Measurements from ENCODE around the gene MEIS2.

The MEIS2 gene

DNA sequence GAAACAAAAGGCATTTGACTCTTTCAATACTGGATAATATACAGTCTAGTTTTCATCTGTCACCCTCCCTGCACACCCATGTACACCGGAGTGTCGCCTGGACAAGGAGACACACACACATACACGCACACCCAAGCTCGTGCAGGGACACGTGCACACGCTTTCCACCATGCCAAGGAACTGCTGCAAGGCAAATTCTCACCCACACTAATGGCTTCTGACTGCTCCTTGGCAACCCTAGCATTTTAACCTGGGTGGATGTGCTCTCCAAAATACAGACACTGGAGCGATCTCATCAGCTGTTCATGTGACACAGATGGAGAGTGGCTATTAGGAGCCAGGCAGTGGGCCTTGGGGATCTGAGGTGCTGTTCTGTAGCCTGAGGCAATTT, 61.6 kb downstream of the MEIS2 start:
- Mint-ChIP-seq H3K9me3 (no peaks in the 10 kb centered on the region), H3K36me3 (ENCODE audit: low read depth) (peaks cover 74% of the 10 kb centered on the region), H3K27me3 (ENCODE audit: low read depth) (no peaks in the 10 kb centered on the region), H3K4me1 (peaks cover 48% of the 10 kb centered on the region), H3K4me3 (peak overlapping the region in 1 of 3 experiments; percentile 18), H3K27ac (peak overlapping the region; percentile 57 to 76 (median 65))
- TF ChIP-seq, protein P1, sequence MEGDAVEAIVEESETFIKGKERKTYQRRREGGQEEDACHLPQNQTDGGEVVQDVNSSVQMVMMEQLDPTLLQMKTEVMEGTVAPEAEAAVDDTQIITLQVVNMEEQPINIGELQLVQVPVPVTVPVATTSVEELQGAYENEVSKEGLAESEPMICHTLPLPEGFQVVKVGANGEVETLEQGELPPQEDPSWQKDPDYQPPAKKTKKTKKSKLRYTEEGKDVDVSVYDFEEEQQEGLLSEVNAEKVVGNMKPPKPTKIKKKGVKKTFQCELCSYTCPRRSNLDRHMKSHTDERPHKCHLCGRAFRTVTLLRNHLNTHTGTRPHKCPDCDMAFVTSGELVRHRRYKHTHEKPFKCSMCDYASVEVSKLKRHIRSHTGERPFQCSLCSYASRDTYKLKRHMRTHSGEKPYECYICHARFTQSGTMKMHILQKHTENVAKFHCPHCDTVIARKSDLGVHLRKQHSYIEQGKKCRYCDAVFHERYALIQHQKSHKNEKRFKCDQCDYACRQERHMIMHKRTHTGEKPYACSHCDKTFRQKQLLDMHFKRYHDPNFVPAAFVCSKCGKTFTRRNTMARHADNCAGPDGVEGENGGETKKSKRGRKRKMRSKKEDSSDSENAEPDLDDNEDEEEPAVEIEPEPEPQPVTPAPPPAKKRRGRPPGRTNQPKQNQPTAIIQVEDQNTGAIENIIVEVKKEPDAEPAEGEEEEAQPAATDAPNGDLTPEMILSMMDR (IDR thresholded peaks at IDR 0.05; ENCODE audit: unreplicated experiment in 3 of 3): no peak

DNA sequence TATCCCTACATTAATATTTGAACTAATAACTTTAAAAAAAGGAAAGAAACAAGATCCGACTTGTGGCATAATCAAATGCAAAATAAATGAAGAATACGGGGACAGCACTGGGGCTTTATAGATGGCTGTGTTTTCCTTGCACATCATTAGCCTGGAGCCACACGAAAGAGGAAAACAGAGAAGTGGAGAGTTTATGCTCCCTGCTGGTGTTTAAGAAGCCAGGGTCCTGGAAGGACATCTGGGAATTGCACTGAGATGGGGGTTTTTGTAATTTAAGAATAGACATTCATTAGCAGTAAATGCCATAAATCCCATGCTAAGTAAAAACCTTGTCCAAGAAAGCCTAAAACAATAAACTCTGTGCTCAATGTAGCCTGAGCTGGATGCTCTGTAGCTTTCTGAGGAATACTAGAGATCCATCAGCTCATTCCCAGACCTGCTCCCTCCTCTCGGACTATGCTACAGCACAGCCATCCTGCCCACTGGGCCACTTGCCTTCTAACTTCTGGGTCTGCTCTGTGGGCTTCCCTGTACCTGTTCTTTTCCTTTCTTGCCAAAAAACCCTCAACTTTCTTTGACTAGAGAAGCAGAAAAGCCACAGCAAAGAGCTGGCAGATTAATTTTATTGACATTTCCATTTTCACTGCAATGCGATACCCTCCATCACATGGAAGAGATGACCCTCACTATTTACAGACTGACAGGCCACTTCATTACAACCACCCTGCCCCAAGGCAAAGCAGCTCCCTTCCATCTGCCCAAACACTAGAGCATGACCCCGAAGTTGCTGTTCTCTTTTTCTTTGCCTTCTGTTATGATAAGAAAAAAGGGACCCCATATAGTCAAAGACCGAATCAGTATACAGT, 62.3 kb downstream of the MEIS2 start:
- Mint-ChIP-seq H3K27ac (peak overlapping the region; percentile 57 to 76 (median 65)), H3K36me3 (ENCODE audit: low read depth) (peaks cover 72% of the 10 kb centered on the region), H3K4me3 (peak overlapping the region in 2 of 3 experiments; percentile 18 to 20), H3K9me3 (no peaks in the 10 kb centered on the region), H3K4me1 (peaks cover 50% of the 10 kb centered on the region), H3K27me3 (ENCODE audit: low read depth) (no peaks in the 10 kb centered on the region)
- TF ChIP-seq, protein P1 (IDR thresholded peaks at IDR 0.05; ENCODE audit: unreplicated experiment in 3 of 3): no peak

DNA sequence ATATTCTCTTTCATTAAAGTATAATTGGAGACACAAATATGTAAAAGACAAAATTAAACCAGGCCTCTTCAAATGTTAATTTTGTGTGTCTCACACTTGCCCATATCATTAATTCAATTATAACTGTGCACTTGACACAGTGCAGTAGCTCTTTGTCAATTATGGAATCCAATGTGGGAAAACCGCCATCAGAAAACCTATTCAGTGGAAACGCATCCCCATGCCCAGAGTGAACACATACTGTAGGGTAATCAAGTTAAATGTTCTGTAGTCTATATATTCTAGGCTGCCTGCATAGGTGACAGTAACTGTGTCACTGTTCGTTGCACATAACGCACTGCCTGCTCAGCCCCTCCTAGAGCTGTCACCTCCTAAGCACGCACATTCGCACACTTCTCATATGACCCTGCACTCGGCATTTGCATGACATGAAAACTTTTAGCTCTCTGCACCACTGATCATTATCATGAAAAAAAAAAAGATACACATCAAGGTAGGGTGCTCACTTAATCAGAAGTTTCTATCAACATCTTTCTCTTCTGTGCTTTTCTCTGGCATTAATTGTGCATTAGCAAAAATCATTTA, 63.2 kb downstream of the MEIS2 start:
- H3K36me3 Mint-ChIP-seq (ENCODE audit: low read depth): peaks cover 69% of the 10 kb centered on the region
- TF ChIP-seq, protein P1 (IDR thresholded peaks at IDR 0.05; ENCODE audit: unreplicated experiment in 3 of 3): no peak
- H3K27me3 Mint-ChIP-seq (ENCODE audit: low read depth): no peaks in the 10 kb centered on the region
- H3K4me3 Mint-ChIP-seq: no peak overlapping the region
- no peaks in the 10 kb centered on the region for H3K9me3 Mint-ChIP-seq
- peak overlapping the region; percentile 7 to 57 (median 23) for H3K27ac Mint-ChIP-seq
- peaks cover 53% of the 10 kb centered on the region for H3K4me1 Mint-ChIP-seq

- TF ChIP-seq, protein P1 (IDR thresholded peaks at IDR 0.05; ENCODE audit: unreplicated experiment in 3 of 3): no peak
Observed at GRCh38 chr15:37034835-37035748, 65.3 kb downstream of the MEIS2 start.

DNA sequence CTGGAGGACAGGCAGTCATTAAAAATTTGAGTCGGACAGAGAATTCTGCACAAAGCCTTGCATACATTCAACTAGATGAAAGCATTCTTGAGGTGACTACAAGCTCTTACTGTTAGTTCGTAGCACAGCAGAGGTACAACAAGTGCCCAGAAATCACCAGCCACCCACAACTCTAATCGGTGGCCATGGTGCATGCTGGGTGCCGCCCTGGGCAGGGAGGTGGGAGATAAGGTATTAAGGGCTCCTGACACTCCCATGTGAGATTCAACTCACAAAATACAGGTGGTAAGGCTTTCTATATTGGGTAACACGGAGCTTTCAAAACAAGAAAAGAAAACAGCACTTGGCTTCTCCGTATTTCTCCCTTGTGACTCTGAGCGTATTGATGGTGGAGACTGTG, 66.0 kb downstream of the MEIS2 start:
- Mint-ChIP-seq H3K4me3 (no peak overlapping the region), H3K27me3 (ENCODE audit: low read depth) (no peaks in the 10 kb centered on the region), H3K9me3 (no peaks in the 10 kb centered on the region), H3K36me3 (ENCODE audit: low read depth) (peaks cover 67% of the 10 kb centered on the region), H3K4me1 (peaks cover 66% of the 10 kb centered on the region), H3K27ac (peak overlapping the region in 2 of 3 experiments; percentile 34 to 51)
- TF ChIP-seq, protein P1 (IDR thresholded peaks at IDR 0.05; ENCODE audit: unreplicated experiment in 3 of 3): no peak

More at GRCh38 chr15:37034835-37035748, 65.3 kb downstream of the MEIS2 start:
- Mint-ChIP-seq H3K27me3 (ENCODE audit: low read depth) (no peaks in the 10 kb centered on the region), H3K27ac (peak overlapping the region; percentile 34 to 65 (median 39)), H3K9me3 (no peaks in the 10 kb centered on the region), H3K4me3 (no peak overlapping the region), H3K36me3 (ENCODE audit: low read depth) (peaks cover 65% of the 10 kb centered on the region), H3K4me1 (peaks cover 65% of the 10 kb centered on the region)

Measured in nephron (organoid).